H1 (cell line): ENCODE measurements around the gene HSPB1. TPM values are rescaled to one million over a fixed set of nuclear protein-coding genes. Genes with fewer than 3 reads are reported as not detected.

Source experiments
- CHD2 ChIP-seq: IDR thresholded peaks from 2 replicates; pipeline ENCODE4 v1.6.1; 2012; ENCODE audit warnings: low read length, improper control_type of control experiment
- EGR1 ChIP-seq: IDR thresholded peaks from 2 replicates; pipeline ENCODE4 v1.6.1; 2011; ENCODE audit warnings: low read depth, low read length, borderline replicate concordance
- SIN3A ChIP-seq, 2 experiments: IDR thresholded peaks in 1 of 2; conservative IDR thresholded peaks in 1 of 2; 2 replicates each; pipeline ENCODE4 v1.6.1; 2011 to 2012; ENCODE audit warnings: low read length in 2 of 2, improper control_type of control experiment in 1 of 2, low read depth in 1 of 2, mild to moderate bottlenecking in 1 of 2
- TAF7 ChIP-seq: optimal IDR thresholded peaks from 2 replicates; pipeline ENCODE3; 2011; ENCODE audit warnings: low read depth, mild to moderate bottlenecking, inconsistent platforms, low read length, moderate library complexity, borderline replicate concordance
- ZNF274 ChIP-seq: IDR thresholded peaks from 2 replicates; pipeline ENCODE4 v1.7.0; 2012; ENCODE audit warnings: low read length, borderline replicate concordance; ENCODE audit errors: extremely low read depth
- polyA plus RNA-seq, 7 experiments: library from polyadenylated mRNA; depleted of rRNA in 3 of 7; stranded (reverse) in 5 of 7; unstranded in 2 of 7; fragments of >200 nt in 5 of 7; fragments of 200-250 nt in 2 of 7; gene quantifications; 1 replicate in 5 of 7; 2 replicates in 1 of 7; 4 replicates in 1 of 7; pipeline versions ENCODE4 v1.2.1 to v1.2.3, GENCODE V29; 2011 to 2013; ENCODE audit warnings: missing spikeins in 2 of 7, mixed read lengths in 2 of 7
- total RNA-seq: library from RNA; stranded (reverse); fragmentation: NEBNext Ultra II Directional; extraction: Animal tissue kit (Norgen Biotek cat#: 25700); gene quantifications from 2 replicates; pipeline ENCODE4 v1.2.1, GENCODE V29; 2021
- TF ChIP-seq, protein P1 (sequence below): IDR thresholded peaks from 2 replicates; pipeline ENCODE4 v1.6.1; 2011; ENCODE audit warnings: low read length, improper control_type of control experiment

Gene HSPB1
- total and polyA plus RNA-seq, 2 of the 8 experiments (the other 6 are each of a cell fraction or from before 2014, with no cell fraction given), result 165 to 254 TPM

DNA sequence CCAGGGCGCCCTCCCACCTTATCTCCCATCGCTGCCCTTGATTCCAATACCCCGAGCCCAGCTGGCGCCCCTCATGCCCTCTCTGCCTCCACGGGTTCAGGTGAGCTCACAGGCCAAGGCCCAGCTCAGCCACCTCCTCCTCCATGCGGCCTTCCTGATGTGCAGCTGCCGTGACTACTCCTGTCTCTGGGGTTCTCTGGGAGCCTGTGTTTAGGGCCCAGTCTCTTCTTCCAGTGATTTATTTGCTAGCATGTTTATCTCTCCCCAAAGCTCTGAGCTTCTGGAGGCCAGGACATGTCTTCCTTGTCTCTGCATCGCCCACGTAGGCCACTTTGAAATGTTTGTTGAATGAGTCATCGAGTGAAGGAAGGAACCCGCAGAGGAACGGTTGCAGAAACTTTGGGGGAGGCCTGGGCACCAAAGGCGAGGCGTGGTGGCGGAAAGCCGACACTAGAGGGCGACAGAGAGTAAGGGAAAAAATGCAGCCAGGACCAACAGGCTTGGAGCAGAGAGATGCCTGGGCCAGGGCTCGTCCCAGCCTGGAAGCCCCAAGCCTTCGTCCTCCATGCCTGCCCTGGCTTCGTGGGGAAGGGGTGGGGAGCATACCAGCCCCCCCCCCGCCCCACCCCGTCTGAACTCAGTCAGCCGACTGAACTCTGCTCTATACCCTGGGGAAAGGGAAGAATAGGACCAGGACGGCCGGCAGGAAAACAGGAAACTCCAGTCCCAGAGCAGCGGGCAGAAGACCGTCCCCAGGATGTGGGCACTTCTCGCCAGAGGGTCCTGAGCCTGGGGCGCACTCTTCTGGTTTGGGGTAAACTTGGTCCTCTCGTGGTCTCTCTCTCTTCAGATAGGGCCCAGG is 10.9 kb upstream of the HSPB1 start (continued):
- TF ChIP-seq SIN3A (conservative IDR thresholded peaks at IDR 0.05 in 1 of 2, IDR thresholded peaks at IDR 0.05 in 1 of 2; ENCODE audit: low read depth in 1 of 2, low read length in 2 of 2) (0 out of 4 replicates have a peak, but pooled peaks of 1 of the 2 experiments have one; percentile 50), TAF7 (no peak), EGR1 (peak; percentile 91; the same call in 1 of the 2 replicates), CHD2 (0 out of 2 replicates have a peak, but pooled peaks have one; percentile 32), ZNF274 (no peak)
- TF ChIP-seq, protein P1, sequence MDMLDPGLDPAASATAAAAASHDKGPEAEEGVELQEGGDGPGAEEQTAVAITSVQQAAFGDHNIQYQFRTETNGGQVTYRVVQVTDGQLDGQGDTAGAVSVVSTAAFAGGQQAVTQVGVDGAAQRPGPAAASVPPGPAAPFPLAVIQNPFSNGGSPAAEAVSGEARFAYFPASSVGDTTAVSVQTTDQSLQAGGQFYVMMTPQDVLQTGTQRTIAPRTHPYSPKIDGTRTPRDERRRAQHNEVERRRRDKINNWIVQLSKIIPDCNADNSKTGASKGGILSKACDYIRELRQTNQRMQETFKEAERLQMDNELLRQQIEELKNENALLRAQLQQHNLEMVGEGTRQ, result no peak
